ENCODE results near the gene TMEM225B.

GRCh38 chr7:99601656-99602310 lies 3.7 kb downstream of the TMEM225B start:
- TF ChIP-seq POLR2A (IDR thresholded peaks at IDR 0.05) (no peak), CTCF (IDR thresholded peaks at IDR 0.05 in 8 of 11, conservative IDR thresholded peaks at IDR 0.05 in 3 of 11) (no peak)

Measured in spleen (tissue), 7 donors.